Panc1 (cell line): ENCODE results near the gene RFFL. TPM values are rescaled to one million over a fixed set of nuclear protein-coding genes. Genes with fewer than 3 reads are reported as not detected.

Experiments used
- ATAC-seq: fragments of 200-7000 bp; cut with Tn5 transposase; 2 replicates; pipeline ENCODE4 v1.9.1; 2020; ENCODE audit warnings: mild to moderate bottlenecking, moderate library complexity
- BruUV-seq: library from RNA; stranded (reverse); fragments of 400-500 nt; replicated peaks from 2 replicates; lab custom pipeline; 2021; lab: Mats Ljungman, UMichigan
- CTCF ChIA-PET: fragments of 300-600 bp; sonication (Branson Sonifier 250); formaldehyde crosslinking; loops from one replicate; lab custom pipeline; 2022; ENCODE audit warnings: antibody characterized with exemption; lab: Charles Lee
- POLR2A ChIA-PET: fragments of 300-600 bp; sonication (Branson Sonifier 250); formaldehyde crosslinking; loops from one replicate; lab custom pipeline; 2022; ENCODE audit warnings: antibody characterized with exemption; lab: Charles Lee
- DNase-seq: peaks from one replicate; pipeline ENCODE4 v3.0.0-alpha.2; 2010; ENCODE audit warnings: low read depth, low spot score
- H3K27ac ChIP-seq: 2 replicates; pipeline ENCODE4 v1.5.1; 2011; ENCODE audit warnings: mild to moderate bottlenecking, low read length, inconsistent platforms
- H3K27me3 ChIP-seq: fragments of 200-500 bp; sonication (Bioruptor generic); 2 replicates; pipeline ENCODE4 v1.6.0; 2014; ENCODE audit warnings: low read length, inconsistent platforms; ENCODE audit not compliant: control insufficient read depth, insufficient read depth
- H3K36me3 ChIP-seq: fragments of 200-500 bp; sonication (Bioruptor generic); 2 replicates; pipeline ENCODE4 v1.5.1; 2014; ENCODE audit warnings: inconsistent platforms, mild to moderate bottlenecking, low read length, moderate library complexity; ENCODE audit not compliant: control insufficient read depth, insufficient read depth
- H3K4me1 ChIP-seq: 2 replicates; pipeline ENCODE4 v1.5.1; 2011; ENCODE audit warnings: inconsistent platforms, mild to moderate bottlenecking, low read length, moderate library complexity; ENCODE audit not compliant: control insufficient read depth, insufficient read depth
- H3K4me3 ChIP-seq, 2 experiments: 2 replicates each; pipeline ENCODE4 v1.5.1; 2011 to 2012; ENCODE audit warnings: low read depth in 2 of 2, low read length in 2 of 2, mild to moderate bottlenecking in 2 of 2, inconsistent platforms in 1 of 2, moderate library complexity in 1 of 2
- H3K9me3 ChIP-seq: fragments of 200-500 bp; sonication (Bioruptor generic); 2 replicates; pipeline ENCODE4 v1.5.1; 2014; ENCODE audit warnings: low read depth, mild to moderate bottlenecking, inconsistent platforms, low read length, moderate library complexity; ENCODE audit not compliant: control insufficient read depth, insufficient read depth
- CTCF ChIP-seq: fragments of 450-650 bp; IDR thresholded peaks from 2 replicates; pipeline ENCODE4 v1.5.1; 2017; ENCODE audit warnings: mild to moderate bottlenecking
- POLR2AphosphoS5 ChIP-seq: IDR thresholded peaks from 2 replicates; pipeline ENCODE4 v1.6.1; 2012; ENCODE audit warnings: mild to moderate bottlenecking, low read depth, low read length, moderate library complexity
- REST ChIP-seq, 2 experiments: IDR thresholded peaks; 2 replicates each; pipeline ENCODE4 v1.6.1; 2011 to 2012; ENCODE audit warnings: low read depth in 2 of 2, control low read depth in 1 of 2, low read length in 1 of 2, mild to moderate bottlenecking in 1 of 2, moderate library complexity in 1 of 2; ENCODE audit not compliant: insufficient read depth in 1 of 2
- SIN3A ChIP-seq: IDR thresholded peaks from 2 replicates; pipeline ENCODE4 v1.6.1; 2012; ENCODE audit warnings: low read depth, mild to moderate bottlenecking, low read length, moderate library complexity, borderline replicate concordance; ENCODE audit not compliant: insufficient read depth
- TCF7L2 ChIP-seq: IDR thresholded peaks from 2 replicates; pipeline ENCODE4 v1.6.1; 2011; ENCODE audit warnings: mild to moderate bottlenecking, low read depth, low read length, inconsistent platforms
- in situ Hi-C: cut with HindIII; loops from 2 replicates; pipeline ENCODE4 v1.10.0; 2016; ENCODE audit warnings: low sequenced_read_pairs, low pct_unique_long_range_greater_than_20kb
- intact Hi-C: fragments of 100-400 bp; cut with micrococcal nuclease; formaldehyde crosslinking; loops from one replicate; pipeline ENCODE4 v1.10.0; 2022; ENCODE audit not compliant: unreplicated experiment
- total RNA-seq: library from RNA; stranded (reverse); gene quantifications from one replicate; pipeline ENCODE4 v1.2.1, GENCODE V29; 2021; ENCODE audit not compliant: unreplicated experiment

Gene RFFL
- total RNA-seq, 1 experiment from 2014 or later = 38.4 TPM

- no peak for ATAC-seq
- in situ Hi-C loops (no loop called here), intact Hi-C loops (no loop called here)
- peaks cover 8% of the 10 kb centered on the region; the same call in 1 of the 2 replicates for H3K4me1 ChIP-seq
- no peaks in the 10 kb centered on the region for H3K36me3 ChIP-seq
- H3K4me3 ChIP-seq = no peak overlapping the region
- no TSS peak for BruUV-seq
- POLR2A ChIA-PET = no interaction called here
- CTCF ChIA-PET = no interaction called here
- TF ChIP-seq REST (IDR thresholded peaks at IDR 0.05; ENCODE audit: insufficient read depth in 1 of 2, low read depth in 2 of 2, low read length in 1 of 2) = no peak
- no peak overlapping the region for H3K27ac ChIP-seq
- no peaks in the 10 kb centered on the region for H3K9me3 ChIP-seq
- no peaks in the 10 kb centered on the region for H3K27me3 ChIP-seq
- no peak for DNase-seq
Observed at GRCh38 chr17:35023538-35023937, 40.0 kb downstream of the RFFL start.

GRCh38 chr17:35022536-35023063 is 40.9 kb downstream of the RFFL start:
- Histone ChIP-seq H3K9me3 (no peaks in the 10 kb centered on the region), H3K36me3 (no peaks in the 10 kb centered on the region), H3K27ac (no peak overlapping the region), H3K4me1 (peaks cover 8% of the 10 kb centered on the region; the same call in 1 of the 2 replicates), H3K27me3 (no peaks in the 10 kb centered on the region), H3K4me3 (no peak overlapping the region)
- ChIA-PET POLR2A (no interaction called here), CTCF (no interaction called here)
- DNase-seq = no peak
- in situ Hi-C loops = no loop called here
- TF ChIP-seq CTCF = no peak
- TF ChIP-seq TCF7L2 = no peak
- no peak for TF ChIP-seq REST (IDR thresholded peaks at IDR 0.05; ENCODE audit: insufficient read depth in 1 of 2, low read depth in 2 of 2, low read length in 1 of 2)
- TF ChIP-seq SIN3A = no peak
- no peak for TF ChIP-seq POLR2AphosphoS5
- intact Hi-C loops = no loop called here
- BruUV-seq = no TSS peak
- peak; percentile 89 for ATAC-seq
